CD1c-positive myeloid dendritic cell (primary cell): ENCODE measurements around the gene ZBTB22.

Experiments used
- DNase-seq: peaks from one replicate; pipeline ENCODE4 v3.0.0-alpha.2; 2016; ENCODE audit errors: extremely low spot score

Gene ZBTB22

DNA sequence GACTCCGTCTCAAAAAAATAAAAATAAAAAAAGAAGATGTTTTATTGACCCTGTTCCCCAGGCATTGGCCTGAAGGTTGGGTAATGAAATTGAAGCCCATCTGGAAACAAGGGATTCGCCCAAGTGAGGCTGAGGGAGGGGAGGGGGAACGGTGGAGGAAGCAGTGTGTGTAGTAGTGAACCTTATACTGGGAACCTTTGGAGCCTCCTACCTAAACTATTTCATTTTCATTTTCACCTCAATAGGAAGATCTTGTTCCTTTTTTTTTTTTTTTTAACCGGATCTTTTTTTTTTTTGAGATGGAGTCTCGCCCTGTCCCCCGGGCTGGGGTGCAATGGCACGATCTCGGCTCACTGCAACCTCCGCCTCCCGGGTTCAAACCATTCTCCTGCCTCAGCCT, 13.2 kb upstream of the ZBTB22 start:
- no peak for DNase-seq

DNA sequence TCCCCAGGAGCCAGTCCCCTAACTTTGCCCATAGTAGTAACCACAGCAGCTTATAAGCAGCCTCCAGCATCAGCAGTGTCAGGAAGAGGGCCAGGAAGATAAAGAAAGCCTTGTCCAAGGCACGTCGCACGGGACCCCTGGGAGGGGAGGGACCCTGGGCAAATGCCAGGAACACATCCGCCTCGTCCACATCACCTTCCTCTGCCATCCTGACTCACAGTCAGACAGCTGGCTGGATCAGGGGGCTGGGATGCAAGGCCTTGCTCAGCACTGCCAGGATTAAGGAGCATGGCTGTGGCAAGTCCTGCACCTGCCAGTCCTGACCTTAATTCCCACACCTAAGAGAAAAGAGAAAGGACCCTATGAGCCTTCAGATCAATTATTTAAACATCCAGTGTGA, 11.5 kb upstream of the ZBTB22 start:
- DNase-seq, result no peak

DNA sequence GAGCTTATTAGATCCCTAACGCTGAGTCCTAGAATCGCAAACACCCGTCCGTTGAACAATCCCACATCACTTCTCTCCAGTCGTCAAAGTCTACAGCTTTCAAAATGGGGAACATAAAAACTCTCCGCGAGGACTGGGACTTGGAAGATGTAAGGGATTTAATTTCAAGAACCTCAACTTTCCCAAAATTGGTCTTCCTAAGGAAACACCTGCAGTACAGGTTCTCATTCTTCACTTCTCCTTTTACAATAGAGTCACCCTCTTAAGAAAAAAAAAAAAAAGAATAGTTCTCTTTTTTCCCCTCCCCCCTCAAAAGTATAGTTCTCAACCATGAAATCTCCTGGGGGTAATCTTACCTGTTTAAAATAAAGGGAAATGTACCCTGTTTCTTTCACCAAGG, 6.6 kb upstream of the ZBTB22 start:
- DNase-seq, result peak; percentile 36

DNA sequence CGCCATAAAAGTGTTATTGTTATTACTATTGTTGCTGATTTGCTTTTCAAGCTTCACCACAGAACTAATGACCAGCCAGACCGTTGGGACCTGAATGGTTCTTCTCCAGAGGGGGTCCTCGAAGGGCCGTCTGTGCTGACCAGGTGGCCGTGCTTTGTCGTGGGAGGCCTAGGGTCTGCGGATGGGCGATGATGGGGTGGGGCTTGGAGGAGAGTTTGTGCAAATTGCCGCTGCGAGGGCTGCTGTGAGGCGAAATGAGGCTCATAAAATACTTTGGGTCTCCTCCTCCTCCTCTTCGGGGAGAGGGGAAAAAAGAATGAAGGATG, 6.0 kb upstream of the ZBTB22 start:
- no peak for DNase-seq

DNA sequence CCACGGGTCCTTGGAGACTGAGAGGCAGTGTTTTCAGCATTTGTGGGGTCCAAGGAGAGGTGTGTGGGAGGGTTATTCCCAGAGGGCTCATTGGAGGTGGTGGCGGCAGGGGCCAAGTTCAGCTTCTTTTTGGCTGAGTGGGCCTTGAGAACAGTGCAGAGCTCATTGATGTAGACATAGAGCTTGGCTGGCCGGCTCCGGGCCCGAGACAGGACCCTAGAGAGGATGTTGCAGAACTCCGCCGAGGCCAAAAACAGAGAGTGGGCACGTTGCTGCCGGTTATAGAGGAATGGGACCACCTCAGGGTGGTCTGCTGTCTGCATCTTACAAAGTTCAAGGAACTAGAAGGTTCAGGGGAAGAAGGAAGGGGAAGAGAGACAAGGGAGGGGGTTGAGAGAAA, 3.7 kb upstream of the ZBTB22 start:
- DNase-seq, result no peak

DNA sequence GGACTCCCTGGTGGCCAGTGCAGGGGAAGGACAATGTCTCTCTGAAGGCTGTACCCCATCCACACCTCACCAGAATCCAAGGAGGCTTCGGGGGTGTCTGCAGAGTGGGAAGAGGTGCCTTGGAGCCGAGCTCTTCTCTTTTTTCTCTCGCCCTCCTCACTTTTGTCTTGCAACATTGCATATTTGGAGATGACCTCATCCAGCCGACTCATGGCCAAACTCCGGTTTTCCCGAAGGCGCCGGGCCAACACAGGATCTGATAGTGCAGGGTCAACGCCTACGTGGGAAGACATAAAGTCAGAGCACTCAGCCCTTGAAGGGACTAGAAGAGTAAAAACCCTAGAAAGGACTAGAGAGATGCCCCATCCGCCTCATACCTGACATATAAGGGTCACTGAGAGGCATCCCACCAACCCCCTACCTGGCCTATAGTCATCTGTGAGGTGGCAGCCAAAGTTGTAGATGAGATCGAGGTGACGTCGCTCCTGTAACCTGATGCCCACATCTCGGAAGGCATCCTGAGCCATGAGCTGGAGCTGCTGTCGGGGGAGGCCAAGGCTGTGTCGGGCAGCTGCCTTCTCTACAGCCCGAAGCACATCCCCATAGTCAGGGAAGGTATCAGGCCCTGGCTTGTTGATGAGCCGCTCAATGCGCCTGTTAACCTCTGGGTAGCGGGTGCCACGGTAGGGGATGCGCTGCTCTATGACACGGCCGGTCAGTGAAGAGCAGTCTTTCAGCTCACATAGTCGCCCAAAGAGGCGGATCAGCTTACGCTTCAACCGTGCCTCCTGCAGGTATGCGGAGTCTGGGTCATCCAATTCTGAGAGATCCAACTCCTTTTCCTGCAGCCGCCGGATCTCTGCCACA, 3.0 kb upstream of the ZBTB22 start:
- peak; percentile 62 for DNase-seq

DNA sequence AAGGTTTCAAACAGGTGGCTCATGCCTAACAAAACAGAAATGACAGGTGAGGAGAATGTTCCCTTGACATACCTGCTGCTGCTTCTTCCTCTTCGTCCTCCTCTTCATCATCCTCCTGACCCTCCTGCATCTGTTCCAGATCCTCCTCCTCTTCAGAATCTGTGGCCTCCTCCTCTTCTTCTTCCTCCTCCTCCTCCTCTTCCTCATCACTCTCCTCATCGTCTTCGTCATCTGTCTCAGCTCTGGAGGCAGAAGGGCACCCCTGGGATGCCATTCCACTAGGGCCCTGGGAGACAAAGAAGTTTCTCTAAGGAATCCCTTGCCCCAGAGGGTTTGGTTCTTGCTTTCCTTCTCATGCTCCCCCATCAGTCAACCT, 2.4 kb upstream of the ZBTB22 start:
- no peak for DNase-seq

DNA sequence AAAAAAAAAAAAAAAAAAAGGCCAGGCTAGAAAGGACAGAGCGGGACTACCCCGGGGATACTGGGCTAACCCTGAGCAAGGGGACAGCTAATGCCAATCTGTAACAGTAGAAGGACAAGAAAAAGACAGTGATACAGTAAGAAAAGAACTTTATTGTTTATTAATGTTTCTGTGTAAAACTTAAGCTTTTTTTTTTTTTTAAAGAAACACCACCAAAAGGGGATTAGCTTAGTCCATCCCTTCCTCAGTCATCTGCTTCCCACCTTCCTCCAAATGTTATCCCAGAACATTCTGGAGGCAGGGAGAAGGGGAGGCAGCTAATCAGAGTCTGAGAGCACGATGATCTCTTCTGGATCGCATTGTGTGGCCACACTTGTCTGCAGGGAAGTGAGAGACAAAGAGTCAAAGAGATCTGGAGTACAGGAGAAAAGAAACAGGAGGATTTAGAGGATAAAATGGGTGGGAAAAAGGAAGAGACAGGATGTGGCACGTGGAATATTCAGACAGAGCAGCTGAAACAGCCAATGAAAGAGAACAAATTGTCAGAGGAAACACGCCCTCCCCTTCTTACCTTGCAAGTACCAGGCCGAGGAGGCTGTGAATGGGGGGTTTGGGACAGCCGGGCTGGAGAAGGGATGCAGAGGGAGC, 1.0 kb upstream of the ZBTB22 start:
- no peak for DNase-seq

DNA sequence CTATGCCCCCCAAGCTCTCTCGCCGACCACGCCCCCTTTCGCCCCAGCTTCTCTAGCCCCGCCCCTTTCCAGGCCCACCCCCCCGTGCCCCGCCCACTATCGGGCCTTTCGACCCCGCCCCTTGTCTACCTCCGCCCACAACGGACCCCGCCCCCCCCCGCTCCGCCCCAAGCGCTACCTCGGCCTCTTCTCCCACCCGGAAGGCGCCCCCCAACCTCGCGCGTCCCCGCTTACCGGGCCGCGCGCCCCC, 200 bp downstream of the ZBTB22 start:
- DNase-seq, result no peak

DNA sequence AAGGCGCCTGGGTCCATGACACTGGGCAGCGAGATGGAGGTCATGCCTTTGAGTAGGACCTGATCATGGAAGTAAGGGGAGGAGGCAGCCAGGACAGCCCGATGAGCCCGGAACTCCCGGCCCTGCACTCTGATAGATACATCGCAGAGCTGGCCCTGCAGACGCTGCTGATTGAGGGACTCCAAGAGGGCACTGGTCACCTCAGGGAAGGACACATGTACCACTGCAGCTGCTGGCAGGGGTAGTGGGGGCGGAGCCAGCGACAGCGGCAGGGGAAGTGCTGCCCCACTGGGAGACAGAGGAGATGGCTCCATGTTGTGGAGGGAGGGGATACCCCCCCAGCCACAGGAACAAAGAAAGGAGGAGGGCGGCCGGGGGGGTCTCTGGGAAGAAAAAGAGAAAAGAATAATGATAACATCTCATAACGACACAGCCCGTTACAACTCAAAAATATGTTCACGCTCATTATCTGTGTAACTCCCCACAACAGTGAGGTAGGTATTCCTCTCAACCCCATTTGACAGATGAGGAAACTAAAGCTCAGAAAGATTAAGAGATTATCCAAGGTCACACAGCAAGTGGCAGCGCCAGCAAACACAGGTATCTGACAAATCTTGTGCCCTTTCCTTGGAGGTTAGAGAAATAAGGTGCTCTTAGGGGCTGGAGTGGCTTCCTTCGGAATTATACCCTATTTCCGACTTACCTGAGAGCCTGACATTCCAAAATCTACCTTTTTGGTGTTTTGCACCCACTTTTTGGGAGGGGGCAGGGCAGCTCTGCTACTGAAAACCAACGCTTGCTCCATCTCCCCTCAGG, 733 bp downstream of the ZBTB22 start:
- no peak for DNase-seq

DNA sequence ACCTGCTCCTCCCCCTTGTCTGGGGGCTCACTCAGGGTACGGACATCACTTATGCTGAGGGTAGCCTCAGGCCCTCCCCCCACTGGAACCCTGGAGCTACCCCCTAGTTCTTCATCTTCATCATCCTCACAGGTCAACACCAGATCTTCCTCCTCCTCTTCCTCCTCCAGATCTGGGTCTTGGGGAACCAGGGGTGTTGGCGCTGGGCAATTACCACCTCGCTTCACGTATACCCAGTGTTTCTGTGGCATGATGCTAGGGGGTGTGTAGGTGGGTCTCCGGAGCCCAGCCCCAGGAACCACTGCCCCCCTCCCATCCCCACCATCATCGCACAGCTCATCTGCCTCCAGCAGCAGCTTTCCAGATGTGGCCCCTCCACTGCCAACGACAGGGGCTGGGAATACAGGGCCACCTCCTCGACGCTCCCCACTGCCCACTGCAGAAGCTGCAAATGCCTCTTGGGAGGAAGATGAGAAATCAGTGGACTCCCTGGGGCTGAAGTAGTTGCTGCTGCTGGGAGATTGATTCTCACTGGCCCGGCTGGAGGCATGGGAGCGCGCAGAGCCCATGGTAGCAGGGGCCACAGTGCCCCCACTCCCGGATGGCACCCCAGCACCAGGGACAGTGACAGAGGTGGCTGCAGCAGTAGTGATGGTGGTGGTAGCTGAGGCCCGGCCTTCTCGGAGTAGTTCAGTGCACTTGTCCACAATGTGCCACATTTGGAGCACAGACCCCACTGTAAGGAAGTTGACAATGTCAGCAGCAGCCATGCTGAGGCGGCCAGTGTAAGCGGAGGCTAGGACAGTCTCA, 1.5 kb downstream of the ZBTB22 start:
- no peak for DNase-seq

DNA sequence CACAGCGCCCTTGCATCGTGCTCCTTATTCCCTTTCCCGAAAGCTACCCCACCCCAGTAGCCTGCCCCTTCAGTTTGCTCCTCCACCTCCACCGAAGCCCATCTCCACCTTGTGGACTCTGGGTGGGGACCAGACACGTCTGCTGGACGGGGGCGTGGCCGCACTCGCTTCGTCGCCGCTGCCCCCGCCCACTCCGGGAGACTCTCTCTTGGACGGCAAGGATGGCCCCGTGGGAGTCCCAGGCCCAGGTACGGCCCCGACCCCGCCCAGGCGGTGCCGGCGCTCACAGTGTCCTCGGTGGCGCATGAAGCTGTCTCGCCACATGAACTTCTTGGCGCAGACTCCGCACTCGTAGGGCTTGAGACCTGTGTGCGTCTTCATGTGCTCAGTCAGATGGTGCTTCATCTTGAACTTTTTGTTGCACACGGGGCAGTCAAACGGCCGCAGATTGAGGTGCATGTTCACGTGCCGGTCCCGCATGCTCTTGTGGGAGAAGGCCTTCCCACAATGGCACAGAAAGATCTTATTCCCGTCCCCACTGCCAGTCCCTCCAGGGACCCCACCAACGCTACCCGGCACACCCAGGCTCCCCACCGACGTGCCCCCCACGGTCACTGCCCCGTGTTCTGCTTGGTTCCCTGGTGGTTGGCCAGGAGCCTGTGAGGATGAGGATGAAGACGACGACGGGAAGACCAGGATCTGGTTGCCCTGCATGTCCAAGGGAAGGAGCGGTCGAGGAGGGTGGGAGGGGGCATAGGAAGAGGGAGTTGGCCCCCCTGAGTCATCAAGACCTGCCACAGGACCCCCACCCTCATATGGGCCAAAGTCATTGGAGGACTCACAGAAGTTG, 2.4 kb downstream of the ZBTB22 start:
- DNase-seq, result no peak

DNA sequence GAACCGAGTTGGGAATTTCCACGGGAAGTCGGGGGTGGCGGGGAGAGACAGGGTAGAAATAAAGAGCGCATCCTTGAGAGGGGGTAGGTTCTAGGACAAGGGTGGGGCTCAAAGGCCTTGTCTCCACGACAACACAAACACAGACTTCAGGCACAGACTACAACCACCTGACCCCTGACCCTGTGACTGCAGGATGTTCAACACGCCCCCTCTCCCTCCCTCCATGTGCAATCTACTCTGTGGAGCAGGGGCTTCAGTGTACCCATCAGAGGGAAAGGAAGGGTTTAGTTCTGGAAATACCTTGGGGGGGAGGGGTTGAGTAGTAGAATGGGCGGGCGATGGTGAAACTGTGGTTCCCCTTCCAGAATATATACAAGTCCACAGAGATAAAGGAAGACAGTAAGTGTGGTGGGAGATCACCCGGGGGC, 3.0 kb downstream of the ZBTB22 start:
- peak; percentile 91 for DNase-seq

DNA sequence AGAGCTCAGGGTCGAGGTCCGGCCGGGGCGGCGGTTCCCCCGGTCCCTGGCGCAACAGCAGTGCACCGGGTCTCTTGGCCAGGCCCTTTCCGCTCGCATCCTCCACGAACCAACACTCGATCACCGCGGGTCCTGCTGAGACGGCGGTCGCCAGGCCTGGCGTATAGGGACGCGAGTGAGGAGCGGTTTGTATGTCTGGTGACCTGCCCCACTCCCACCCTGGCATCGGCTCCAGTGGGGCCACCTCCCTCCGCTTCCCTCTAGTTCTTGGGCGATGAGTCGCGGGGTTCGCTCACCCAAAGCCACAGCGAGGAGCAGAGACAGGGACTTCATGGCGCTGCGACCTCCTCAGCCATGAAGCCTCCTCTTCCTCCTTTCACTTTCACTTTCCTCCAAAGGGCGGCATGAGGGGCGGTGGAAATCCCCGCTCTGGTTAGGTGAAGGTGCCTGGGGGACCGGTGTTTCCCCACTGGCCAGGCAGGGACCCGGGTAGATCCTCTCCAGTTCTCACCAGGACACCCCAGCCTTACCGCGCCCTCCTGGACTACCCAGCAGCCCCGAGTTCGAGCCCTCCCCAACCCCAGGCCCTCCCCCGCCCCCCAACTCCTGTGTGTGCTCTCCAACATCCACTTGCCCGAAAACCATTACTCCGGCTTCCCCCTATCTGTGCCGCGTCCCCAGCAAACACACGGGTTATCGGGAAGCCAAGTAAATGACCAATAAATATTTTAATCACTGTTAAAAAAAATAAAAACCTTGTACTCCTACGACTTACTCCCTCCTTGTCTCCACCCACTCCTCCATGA, 3.6 kb downstream of the ZBTB22 start, which contains the start of gene TAPBP:
TAPBP (minus strand) TSS at position 370 of the 806 bp plus-strand sequence; CDS start at position 333, 37 bp downstream.
- DNase-seq, result peak; percentile 84

DNA sequence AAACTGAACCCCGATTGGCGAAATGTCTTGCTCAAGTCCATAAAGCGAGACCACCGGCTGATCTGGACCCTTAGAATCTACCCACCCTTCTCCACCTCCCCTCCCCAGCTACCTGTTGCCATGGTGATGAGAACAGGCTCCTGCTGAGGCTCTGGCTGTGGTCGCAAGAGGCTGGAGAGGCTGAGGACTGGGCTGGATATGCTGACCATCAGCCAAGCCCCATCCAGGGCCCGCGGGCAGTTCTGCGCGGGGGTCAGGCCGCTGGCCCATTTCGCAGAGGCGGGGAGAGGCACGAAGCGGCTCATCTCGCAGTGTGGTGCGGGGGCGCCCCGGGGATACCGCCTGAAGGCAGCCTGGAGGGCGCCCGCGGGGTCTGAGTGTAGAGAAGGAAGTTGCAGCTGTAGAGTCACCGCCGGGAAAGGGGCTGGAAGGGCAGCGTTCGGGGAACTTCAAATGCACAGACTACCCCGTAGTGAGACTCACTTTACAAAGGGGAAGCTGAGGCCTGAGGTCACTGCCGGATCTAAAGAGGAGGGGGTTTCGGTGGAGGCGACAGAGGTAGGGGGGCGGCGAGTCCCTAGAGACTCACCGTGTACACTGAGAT, 4.3 kb downstream of the ZBTB22 start:
- DNase-seq, result peak; percentile 91

DNA sequence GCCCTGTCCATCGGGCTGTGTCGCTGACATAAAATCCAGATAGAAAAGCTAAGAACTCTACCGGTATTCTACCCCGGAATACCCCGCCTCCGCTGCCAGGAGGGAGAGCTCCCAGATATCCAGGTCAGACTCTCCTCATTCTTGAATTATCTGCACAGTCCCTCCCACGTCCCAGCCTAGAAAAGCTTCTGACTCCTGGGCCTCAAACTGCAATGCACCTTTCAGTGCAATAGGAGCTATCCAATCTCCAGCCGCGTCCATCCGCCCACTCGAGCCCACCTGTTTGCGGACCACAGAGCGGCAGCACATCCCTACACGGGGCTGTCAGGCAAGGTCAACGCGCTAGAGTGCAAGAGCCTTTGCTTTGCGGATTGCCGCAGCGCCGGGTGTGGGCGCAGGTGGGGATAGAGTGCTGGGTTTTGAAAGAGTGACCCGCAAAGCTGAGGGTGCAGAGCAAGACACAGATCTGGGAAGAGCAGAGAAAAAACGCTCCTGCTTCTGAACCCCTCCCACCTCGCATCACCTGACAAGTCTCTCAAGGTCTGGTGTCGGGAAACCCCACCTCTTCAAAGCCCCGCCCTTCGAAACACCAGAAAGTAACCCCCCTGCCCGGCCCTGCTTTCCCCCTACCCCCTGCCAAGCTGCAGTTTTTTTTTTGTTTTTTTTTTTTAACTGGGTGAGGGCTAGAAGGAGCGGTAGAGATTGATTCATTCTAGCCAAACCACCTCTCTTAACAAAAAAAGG, 5.0 kb downstream of the ZBTB22 start:
- peak; percentile 78 for DNase-seq

DNA sequence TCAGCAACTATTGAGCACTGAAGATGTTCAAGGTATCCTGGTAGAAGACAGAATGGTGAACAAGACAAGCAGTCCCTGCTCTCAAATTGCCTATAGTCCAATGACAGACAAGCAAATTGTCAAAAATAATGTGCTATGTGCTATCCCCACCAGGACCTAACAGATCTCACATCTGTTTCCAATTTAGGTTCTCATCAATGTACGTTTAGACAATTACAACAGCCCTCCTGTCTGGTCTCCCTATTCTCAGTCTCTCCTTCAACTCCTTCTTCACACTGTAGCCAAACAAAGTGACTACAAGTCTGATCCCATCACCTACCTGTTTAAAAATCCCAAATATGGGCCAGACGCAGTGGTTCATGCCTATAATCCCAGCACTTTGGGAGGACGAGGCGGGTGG, 11.2 kb downstream of the ZBTB22 start:
- no peak for DNase-seq

DNA sequence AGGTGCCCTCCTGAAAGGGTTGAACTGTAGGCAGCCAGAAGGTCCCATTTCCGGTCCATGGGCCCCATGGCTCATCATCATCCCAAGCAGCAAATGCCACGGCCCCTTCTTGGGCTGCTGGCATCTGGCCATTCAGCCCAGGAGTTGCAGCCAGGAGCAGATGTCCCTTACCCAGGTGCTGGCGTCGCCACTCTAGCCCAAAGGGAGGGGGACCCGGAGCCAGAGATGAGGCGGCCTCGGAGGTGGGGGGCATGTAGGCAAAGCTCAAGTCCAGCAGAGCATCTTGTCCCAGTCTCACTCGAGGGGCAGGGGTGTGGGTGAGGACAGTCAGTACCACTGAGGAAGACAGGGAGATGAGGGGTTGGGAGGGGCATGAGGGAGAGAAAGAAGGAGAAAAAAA, 12.5 kb downstream of the ZBTB22 start:
- DNase-seq, result no peak

DNA sequence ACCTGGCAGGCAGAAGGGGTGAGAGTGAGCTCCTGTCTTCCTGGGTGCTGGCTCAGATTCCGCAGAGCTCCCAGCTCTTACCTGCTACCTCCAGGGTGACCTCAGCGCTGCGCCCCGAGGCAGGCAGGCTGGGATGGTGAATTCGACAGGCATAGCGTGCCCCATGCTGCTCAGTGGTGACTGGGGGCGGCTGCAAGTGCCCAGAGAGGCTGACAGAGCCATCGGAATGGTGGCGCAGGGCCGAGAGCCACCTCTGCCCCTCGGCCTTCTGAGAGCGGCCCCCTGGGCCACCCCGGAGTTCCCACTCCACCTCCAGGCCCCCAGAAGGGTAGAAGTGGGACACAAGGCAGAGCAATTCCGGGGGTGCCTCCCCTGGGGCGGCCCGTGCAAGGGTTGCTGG, 13.3 kb downstream of the ZBTB22 start:
- no peak for DNase-seq
